ENCODE results near the gene CRB1. TPM values are rescaled to one million over a fixed set of nuclear protein-coding genes. Genes with fewer than 3 reads are reported as not detected.

The CRB1 gene
- total and polyA plus RNA-seq, 2 of the 8 experiments (the other 6 are each of a cell fraction or from before 2014, with no cell fraction given), result 0.03 TPM; not detected in 1

DNA sequence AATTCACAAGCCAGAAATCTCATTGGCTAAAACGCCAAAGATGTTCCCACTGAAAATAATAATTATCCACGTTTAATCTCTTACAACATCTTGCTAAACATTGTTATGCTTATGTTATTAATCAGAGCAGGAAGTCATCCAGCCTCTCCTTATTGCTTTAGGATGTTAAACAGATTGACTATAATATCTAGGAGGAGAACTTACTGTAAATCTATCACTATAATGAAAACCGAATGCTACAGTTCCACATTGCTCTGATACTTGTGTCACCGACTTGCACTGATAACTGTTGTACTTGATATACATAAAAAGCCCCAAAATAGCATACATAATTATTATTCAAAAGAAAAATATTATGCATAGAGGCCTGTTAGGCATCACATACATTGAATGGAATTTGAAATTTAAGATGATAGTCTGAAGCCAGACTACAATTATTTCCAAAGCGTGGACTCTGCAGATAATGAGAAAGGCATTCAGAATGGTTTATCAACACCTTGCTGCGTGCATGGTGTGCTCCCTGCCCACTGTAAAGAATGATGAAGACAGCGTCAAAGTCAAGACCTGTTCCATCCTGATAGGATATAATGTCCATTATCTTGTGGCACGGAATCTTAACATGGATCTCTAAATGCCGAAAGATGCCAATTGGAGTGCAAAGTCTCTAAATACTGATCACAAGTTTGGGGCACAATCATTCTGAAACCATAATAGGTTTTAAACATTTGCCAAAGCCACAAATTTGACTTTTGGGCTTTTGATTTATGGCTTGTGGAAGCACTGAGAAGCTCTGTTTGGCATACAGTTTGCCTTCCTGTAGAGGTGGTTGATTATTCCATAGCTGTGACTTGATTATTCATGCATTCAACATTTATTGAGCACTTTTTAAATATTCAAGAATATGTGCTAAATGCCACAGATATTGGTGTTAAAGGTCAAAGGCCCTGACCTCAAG, 71.3 kb downstream of the CRB1 start (continued):
- TF ChIP-seq, protein P1, sequence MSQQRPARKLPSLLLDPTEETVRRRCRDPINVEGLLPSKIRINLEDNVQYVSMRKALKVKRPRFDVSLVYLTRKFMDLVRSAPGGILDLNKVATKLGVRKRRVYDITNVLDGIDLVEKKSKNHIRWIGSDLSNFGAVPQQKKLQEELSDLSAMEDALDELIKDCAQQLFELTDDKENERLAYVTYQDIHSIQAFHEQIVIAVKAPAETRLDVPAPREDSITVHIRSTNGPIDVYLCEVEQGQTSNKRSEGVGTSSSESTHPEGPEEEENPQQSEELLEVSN (IDR thresholded peaks at IDR 0.05), result no peak
- TF ChIP-seq TEAD4 (IDR thresholded peaks at IDR 0.05; ENCODE audit: low read depth, low read length) (no peak), FOSL1 (IDR thresholded peaks at IDR 0.05; ENCODE audit: insufficient read depth, low read depth, low read length) (no peak), SIRT6 (IDR thresholded peaks at IDR 0.05; ENCODE audit: low read length) (no peak), ASH2L (IDR thresholded peaks at IDR 0.05; ENCODE audit: low read length) (no peak), BACH1 (IDR thresholded peaks at IDR 0.05; ENCODE audit: low read length) (no peak), POLR2A (IDR thresholded peaks at IDR 0.05; ENCODE audit: control extremely low read depth in 1 of 2, low read depth in 2 of 2, low read length in 2 of 2) (no peak)
